Lung (tissue), 12 donors: ENCODE data around the gene RGS7. TPM values are rescaled to one million over a fixed set of nuclear protein-coding genes. Genes with fewer than 3 reads are reported as not detected.
"Not testable (repeated sequence)": the region's sequence is repeated elsewhere in the genome, so short reads cannot be mapped to it uniquely, and the experiment has no call there.

Experiments
- ATAC-seq: fragments of 200-7000 bp; cut with Tn5 transposase; one replicate; pipeline ENCODE4 v1.9.1; 2020; ENCODE audit warnings: moderate number of reproducible peaks; ENCODE audit not compliant: insufficient read depth, low FRiP score
- DNase-seq, 3 donors: peaks; one replicate each; pipeline ENCODE4 v3.0.0-alpha.2; 2013 to 2017
- H3K27ac ChIP-seq, 2 donors: one replicate each; pipeline ENCODE4 v1.5.1; 2013; ENCODE audit warnings: mild to moderate bottlenecking in 2 of 2, moderate library complexity in 2 of 2, control low read depth in 1 of 2, inconsistent platforms in 1 of 2, low read depth in 1 of 2, low read length in 1 of 2
- H3K27me3 ChIP-seq, 3 donors: one replicate each; pipeline ENCODE4 v1.5.1; 2013; ENCODE audit warnings: low read length in 2 of 3; ENCODE audit not compliant: control insufficient read depth in 3 of 3, insufficient read depth in 3 of 3
- H3K36me3 ChIP-seq, 4 donors: one replicate each; pipeline ENCODE4 v1.5.1; 2013; ENCODE audit warnings: low read length in 4 of 4, mild to moderate bottlenecking in 1 of 4, moderate library complexity in 1 of 4; ENCODE audit not compliant: control insufficient read depth in 4 of 4, insufficient read depth in 4 of 4
- H3K4me1 ChIP-seq, 5 donors: one replicate each; pipeline ENCODE4 v1.5.1; 2013; ENCODE audit warnings: low read length in 5 of 5, mild to moderate bottlenecking in 2 of 5, moderate library complexity in 1 of 5; ENCODE audit not compliant: control insufficient read depth in 5 of 5, insufficient read depth in 5 of 5
- H3K4me3 ChIP-seq: one replicate; pipeline ENCODE4 v1.5.1; 2013; ENCODE audit warnings: mild to moderate bottlenecking, control low read depth, moderate library complexity
- H3K9ac ChIP-seq, 2 donors: one replicate each; pipeline ENCODE4 v1.5.1; 2013; ENCODE audit warnings: low read length in 2 of 2, control low read depth in 1 of 2; ENCODE audit not compliant: insufficient read depth in 1 of 2
- H3K9me3 ChIP-seq, 4 donors: one replicate each; pipeline ENCODE4 v1.5.1; 2013; ENCODE audit warnings: low read length in 3 of 4, mild to moderate bottlenecking in 1 of 4, moderate library complexity in 1 of 4; ENCODE audit not compliant: control insufficient read depth in 4 of 4, insufficient read depth in 3 of 4
- WGBS, 2 donors: extraction: QIAGEN DNeasy Blood & Tissue Kit; methylation state at CpG; one replicate each; pipeline ENCODE4 v1.1.7; 2013; 5-methylcytosine and 5-hydroxymethylcytosine counted together
- polyA plus RNA-seq, 2 donors: library from polyadenylated mRNA; stranded (reverse); fragments of 200-250 nt; gene quantifications; one replicate each; pipeline ENCODE4 v1.2.1, GENCODE V29; 2013
- total RNA-seq, 2 donors: library from RNA; depleted of rRNA in 1 of 2; stranded (reverse); fragments of >200 nt in 1 of 2; gene quantifications; one replicate each; pipeline ENCODE4 v1.2.1, GENCODE V29; 2014 to 2021
- TF ChIP-seq, protein P1 (sequence below): IDR thresholded peaks from 2 replicates; pipeline ENCODE4 v1.5.1; 2012; ENCODE audit warnings: mild to moderate bottlenecking; ENCODE audit errors: control extremely low read depth, extremely low read depth
- donor health status: control.
- donor health status: control.
- donor health status: Bipolar disorder and iron deficiency.
- donor health status: healthy.
- donor health status: DM: yes; HTN: yes; CAD: no.

RGS7 gene
- total and polyA plus RNA-seq, 4 donors: 0.06 to 0.25 (median 0.08) TPM; not detected in 1

DNA sequence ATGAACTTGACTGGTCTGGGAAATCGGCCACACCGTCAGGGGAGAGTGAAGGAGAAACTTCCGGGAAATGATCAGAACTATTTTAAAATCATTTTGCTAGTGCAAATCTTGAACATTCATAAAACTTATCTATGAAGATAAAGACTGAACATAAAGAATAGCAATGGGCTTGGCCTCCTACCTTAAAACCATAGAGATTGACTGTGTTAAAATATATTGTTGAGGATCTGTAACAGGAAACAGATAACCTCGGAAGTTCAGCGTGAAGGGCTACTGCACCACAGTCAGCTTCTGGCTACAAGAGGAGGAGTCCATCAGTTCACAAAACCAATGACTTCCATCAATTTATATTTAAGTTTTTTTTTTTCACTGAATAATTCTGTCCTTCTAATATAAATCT is 127.3 kb downstream of the RGS7 start:
- Histone ChIP-seq H3K9ac (no peak overlapping the region), H3K4me3 (no peak overlapping the region), H3K4me1 (no peaks in the 10 kb centered on the region), H3K27me3 (no peaks in the 10 kb centered on the region), H3K27ac (no peak overlapping the region), H3K36me3 (no peaks in the 10 kb centered on the region), H3K9me3 (no peaks in the 10 kb centered on the region)
- DNase-seq (no peak), ATAC-seq (no peak)
- WGBS, 2 donors: 42 to 53% methylated on average over 5 of the region's 5 CpGs
- TF ChIP-seq, protein P1, sequence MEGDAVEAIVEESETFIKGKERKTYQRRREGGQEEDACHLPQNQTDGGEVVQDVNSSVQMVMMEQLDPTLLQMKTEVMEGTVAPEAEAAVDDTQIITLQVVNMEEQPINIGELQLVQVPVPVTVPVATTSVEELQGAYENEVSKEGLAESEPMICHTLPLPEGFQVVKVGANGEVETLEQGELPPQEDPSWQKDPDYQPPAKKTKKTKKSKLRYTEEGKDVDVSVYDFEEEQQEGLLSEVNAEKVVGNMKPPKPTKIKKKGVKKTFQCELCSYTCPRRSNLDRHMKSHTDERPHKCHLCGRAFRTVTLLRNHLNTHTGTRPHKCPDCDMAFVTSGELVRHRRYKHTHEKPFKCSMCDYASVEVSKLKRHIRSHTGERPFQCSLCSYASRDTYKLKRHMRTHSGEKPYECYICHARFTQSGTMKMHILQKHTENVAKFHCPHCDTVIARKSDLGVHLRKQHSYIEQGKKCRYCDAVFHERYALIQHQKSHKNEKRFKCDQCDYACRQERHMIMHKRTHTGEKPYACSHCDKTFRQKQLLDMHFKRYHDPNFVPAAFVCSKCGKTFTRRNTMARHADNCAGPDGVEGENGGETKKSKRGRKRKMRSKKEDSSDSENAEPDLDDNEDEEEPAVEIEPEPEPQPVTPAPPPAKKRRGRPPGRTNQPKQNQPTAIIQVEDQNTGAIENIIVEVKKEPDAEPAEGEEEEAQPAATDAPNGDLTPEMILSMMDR: no peak

DNA sequence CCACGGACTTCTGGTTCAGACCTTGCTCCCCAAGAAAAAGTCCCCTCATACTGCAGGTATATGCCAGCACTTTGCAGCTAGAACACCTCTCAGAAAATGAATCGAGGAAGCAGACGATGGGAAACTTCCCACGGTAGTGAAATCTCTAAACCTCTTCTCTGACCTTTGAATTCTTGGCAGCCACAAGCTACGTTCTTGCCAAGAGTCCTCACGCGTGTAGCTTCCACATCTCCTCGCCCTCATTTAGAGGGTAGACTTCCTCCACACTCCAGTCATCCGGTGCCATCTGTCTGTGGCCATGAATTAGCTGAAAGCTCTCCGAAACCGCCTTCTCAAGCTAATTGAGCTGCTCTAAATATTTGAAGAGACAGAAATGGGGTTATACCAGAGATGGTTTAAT is 127.8 kb downstream of the RGS7 start:
- no peak overlapping the region for H3K4me3 ChIP-seq
- no peak overlapping the region for H3K27ac ChIP-seq
- H3K9ac ChIP-seq: no peak overlapping the region
- TF ChIP-seq, protein P1: no peak
- H3K4me1 ChIP-seq: no peaks in the 10 kb centered on the region
- no peaks in the 10 kb centered on the region for H3K36me3 ChIP-seq
- WGBS, 2 donors: 39 to 50% methylated on average over 11 of the region's 11 CpGs
- peak in 1 of 3 donors; percentile 10 for DNase-seq
- H3K9me3 ChIP-seq: no peaks in the 10 kb centered on the region
- no peaks in the 10 kb centered on the region for H3K27me3 ChIP-seq
- no peak for ATAC-seq

DNA sequence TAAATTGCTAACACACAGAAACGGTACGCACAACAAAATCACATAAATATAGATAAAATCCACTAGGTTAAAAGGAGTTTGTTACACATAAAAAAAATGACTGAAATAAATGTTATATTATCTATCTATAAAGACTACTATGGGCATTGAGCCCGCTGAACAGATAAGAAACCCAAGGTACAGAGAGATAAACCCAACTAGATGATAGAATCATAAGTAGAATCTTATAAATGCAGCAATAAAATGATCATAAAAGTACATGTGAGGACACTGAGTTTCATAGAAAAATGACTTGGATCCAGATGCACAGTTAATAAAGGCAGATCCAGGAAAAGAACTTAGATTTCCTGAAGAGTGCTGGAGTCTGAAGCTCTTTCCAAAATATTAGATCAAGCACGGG is 128.7 kb downstream of the RGS7 start:
- Histone ChIP-seq H3K27ac (no peak overlapping the region), H3K9me3 (no peaks in the 10 kb centered on the region), H3K4me3 (no peak overlapping the region), H3K4me1 (no peaks in the 10 kb centered on the region), H3K36me3 (no peaks in the 10 kb centered on the region), H3K27me3 (no peaks in the 10 kb centered on the region), H3K9ac (no peak overlapping the region)
- no peak for DNase-seq
- no peak for ATAC-seq
- WGBS, 2 donors: 81 to 88% methylated on average over 4 of the region's 4 CpGs
- TF ChIP-seq, protein P1: no peak

DNA sequence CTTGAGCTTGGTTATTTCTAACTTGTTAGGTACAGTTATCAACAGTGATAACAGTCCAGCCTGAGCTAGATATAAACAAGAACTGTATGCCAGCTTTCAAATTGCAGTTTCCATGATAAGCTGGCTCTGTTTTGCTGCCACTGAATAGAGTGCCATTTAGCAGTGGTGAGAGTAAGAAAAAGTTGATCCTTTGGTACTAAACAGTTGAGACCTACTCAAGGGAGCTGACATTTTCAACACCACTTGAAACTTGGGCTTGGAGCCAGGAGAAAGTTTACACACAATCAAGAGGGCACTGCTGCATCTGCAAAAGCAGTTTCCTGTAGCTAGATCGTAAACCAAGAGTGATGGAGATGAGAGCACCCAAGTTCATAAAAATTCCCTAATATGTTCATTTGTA is 131.3 kb downstream of the RGS7 start:
- 30 to 58% methylated on average over 1 of the region's 1 CpG for WGBS, 2 donors
- H3K9me3 ChIP-seq: no peaks in the 10 kb centered on the region
- H3K4me3 ChIP-seq: no peak overlapping the region
- H3K4me1 ChIP-seq: no peaks in the 10 kb centered on the region
- no peaks in the 10 kb centered on the region for H3K36me3 ChIP-seq
- peak; percentile 17 to 70 (median 30) for DNase-seq
- ATAC-seq: no peak
- H3K27me3 ChIP-seq: no peaks in the 10 kb centered on the region
- TF ChIP-seq, protein P1: no peak
- no peak overlapping the region for H3K9ac ChIP-seq
- H3K27ac ChIP-seq: no peak overlapping the region

DNA sequence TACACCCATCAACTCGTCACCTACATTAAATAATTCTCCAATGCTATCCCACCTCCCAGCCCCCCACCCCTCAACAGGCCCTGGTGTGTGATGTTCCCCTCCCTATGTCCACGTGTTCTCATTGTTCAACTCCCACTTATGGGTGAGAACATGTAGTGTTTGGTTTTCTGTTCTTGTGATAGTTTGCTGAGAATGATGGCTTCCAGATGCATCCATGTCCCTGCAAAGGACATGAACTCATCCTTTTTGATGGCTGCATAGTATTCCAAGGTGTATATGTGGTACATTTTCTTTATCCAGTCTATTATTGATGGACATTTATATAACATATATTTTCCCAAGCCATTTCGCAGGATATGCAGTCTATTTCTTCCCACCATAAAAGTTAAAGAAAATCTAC is 132.8 kb downstream of the RGS7 start:
- H3K9me3 ChIP-seq, H3K9ac ChIP-seq, H3K36me3 ChIP-seq, DNase-seq, H3K27ac ChIP-seq, H3K4me3 ChIP-seq, ATAC-seq, H3K4me1 ChIP-seq, H3K27me3 ChIP-seq: not testable (repeated sequence)
- WGBS, 2 donors: 85 to 87% methylated on average over 3 of the region's 3 CpGs

DNA sequence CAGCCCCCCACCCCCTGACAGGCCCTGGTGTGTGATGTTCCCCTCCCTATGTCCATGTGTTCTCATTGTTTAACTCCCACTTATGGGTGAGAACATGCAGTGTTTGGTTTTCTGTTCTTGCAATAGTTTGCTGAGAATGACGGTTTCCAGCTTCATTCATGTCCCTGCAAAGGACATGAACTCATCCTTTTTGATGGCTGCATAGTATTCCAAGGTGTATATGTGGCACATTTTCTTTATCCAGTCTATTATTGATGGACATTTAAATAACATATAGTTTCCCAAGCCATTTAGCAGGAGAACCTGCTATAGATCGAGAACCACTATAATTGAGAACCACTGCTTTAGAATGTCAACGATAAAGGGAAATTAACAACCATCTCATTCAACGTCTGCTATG is 134.2 kb downstream of the RGS7 start:
- not testable (repeated sequence) for ATAC-seq, H3K36me3 ChIP-seq, H3K27ac ChIP-seq, H3K9ac ChIP-seq, H3K9me3 ChIP-seq, H3K27me3 ChIP-seq, H3K4me3 ChIP-seq, DNase-seq, H3K4me1 ChIP-seq
- WGBS, 2 donors: 88 to 92% methylated on average over 4 of the region's 4 CpGs
